HCT116 (cell line): ENCODE results near the gene GIMAP5. TPM values are rescaled to one million over a fixed set of nuclear protein-coding genes. Genes with fewer than 3 reads are reported as not detected.

Experiments
- ATAC-seq: fragments of 200-7000 bp; cut with Tn5 transposase; 2 replicates; pipeline ENCODE4 v1.9.1; 2020; ENCODE audit warnings: mild to moderate bottlenecking, moderate library complexity
- BruUV-seq: library from RNA; stranded (reverse); fragments of 400-500 nt; replicated peaks from 2 replicates; lab custom pipeline; 2021; lab: Mats Ljungman, UMichigan
- CTCF ChIA-PET: fragments of 300-600 bp; sonication (Branson Sonifier 250); formaldehyde crosslinking; loops from one replicate; lab custom pipeline; 2021; ENCODE audit warnings: antibody characterized with exemption; lab: Charles Lee
- POLR2A ChIA-PET: fragments of 300-600, 350-600 bp; sonication (Branson Sonifier 250); formaldehyde crosslinking; loops from one replicate; lab custom pipeline; 2021; ENCODE audit warnings: antibody characterized with exemption; lab: Charles Lee
- RAD21 ChIA-PET, 2 experiments: fragments of 300-600 bp; sonication (Branson Sonifier 250); formaldehyde crosslinking; loops; one replicate each; lab custom pipeline; 2023; ENCODE audit warnings: low total read pairs in 2 of 2; ENCODE audit not compliant: uncharacterized antibody in 2 of 2, unreplicated experiment in 2 of 2, low non-redundant PET in 1 of 2; lab: Charles Lee
- DNase-seq: peaks from one replicate; pipeline ENCODE4 v3.0.0-alpha.2; 2010; ENCODE audit warnings: low read depth, low spot score
- H2AFZ ChIP-seq: fragments of 200-600 bp; shearing (Covaris generic), sonication (generic); 2 replicates; pipeline ENCODE4 v1.6.1; 2017; ENCODE audit warnings: low read depth, mixed run types, mixed read lengths, antibody characterized with exemption, low read length; ENCODE audit not compliant: poor library complexity, severe bottlenecking
- H3K27ac ChIP-seq: 2 replicates; pipeline ENCODE4 v1.5.1; 2012; ENCODE audit warnings: low read depth, low read length
- H3K27me3 ChIP-seq: fragments of 200-600 bp; sonication (generic); 2 replicates; pipeline ENCODE4 v1.6.1; 2016; ENCODE audit warnings: mixed run types, low read length, mixed read lengths; ENCODE audit not compliant: insufficient read depth
- H3K36me3 ChIP-seq, 2 experiments: fragments of 200-500 bp in 1 of 2; fragments of 200-600 bp in 1 of 2; sonication (Bioruptor generic) in 1 of 2; sonication (generic) in 1 of 2; 2 replicates each; pipeline versions ENCODE4 v1.5.1 to v1.6.1; 2014 to 2016; ENCODE audit warnings: low read length in 2 of 2, inconsistent platforms in 1 of 2, mixed read lengths in 1 of 2, mixed run types in 1 of 2; ENCODE audit not compliant: insufficient read depth in 2 of 2, control insufficient read depth in 1 of 2
- H3K4me1 ChIP-seq, 2 experiments: fragments of 200-600 bp in 1 of 2; sonication (generic) in 1 of 2; 2 replicates each; pipeline versions ENCODE4 v1.5.1 to v1.6.1; 2012 to 2017; ENCODE audit warnings: low read length in 2 of 2, inconsistent platforms in 1 of 2, mild to moderate bottlenecking in 1 of 2, mixed read lengths in 1 of 2, mixed run types in 1 of 2, moderate library complexity in 1 of 2; ENCODE audit not compliant: insufficient read depth in 2 of 2, control insufficient read depth in 1 of 2
- H3K4me2 ChIP-seq: fragments of 200-600 bp; sonication (generic); 2 replicates; pipeline ENCODE4 v1.6.1; 2017; ENCODE audit warnings: mixed run types, low read length, mixed read lengths
- H3K4me3 ChIP-seq, 2 experiments: fragments of 200-600 bp in 1 of 2; sonication (generic) in 1 of 2; replicated peaks in 1 of 2; 2 replicates each; pipeline ENCODE4 v1.5.1; 2011 to 2016; ENCODE audit warnings: low read length in 2 of 2, control low read depth in 1 of 2, low read depth in 1 of 2, mild to moderate bottlenecking in 1 of 2, mixed read lengths in 1 of 2, mixed run types in 1 of 2
- H3K79me2 ChIP-seq: fragments of 200-600 bp; sonication (generic); 2 replicates; pipeline ENCODE4 v1.6.1; 2017; ENCODE audit warnings: mild to moderate bottlenecking, mixed run types, low read length, moderate library complexity, mixed read lengths; ENCODE audit not compliant: insufficient read depth
- H3K9ac ChIP-seq: fragments of 200-600 bp; sonication (generic); 2 replicates; pipeline ENCODE4 v1.6.1; 2016; ENCODE audit warnings: low read length, mixed read lengths
- H3K9me2 ChIP-seq: fragments of 200-600 bp; sonication (generic), shearing (Covaris generic); 2 replicates; pipeline ENCODE4 v1.6.1; 2017; ENCODE audit warnings: mixed run types, mild to moderate bottlenecking, moderate library complexity; ENCODE audit not compliant: insufficient read depth
- H3K9me3 ChIP-seq, 2 experiments: fragments of 200-500 bp in 1 of 2; fragments of 200-600 bp in 1 of 2; sonication (Bioruptor generic) in 1 of 2; sonication (generic) in 1 of 2; 2 replicates each; pipeline ENCODE4 v1.6.1; 2014 to 2017; ENCODE audit warnings: low read length in 2 of 2, mixed read lengths in 2 of 2, inconsistent platforms in 1 of 2, low read depth in 1 of 2, mild to moderate bottlenecking in 1 of 2, mixed run types in 1 of 2, moderate library complexity in 1 of 2; ENCODE audit not compliant: control insufficient read depth in 1 of 2, insufficient read depth in 1 of 2
- H4K20me1 ChIP-seq: fragments of 200-600 bp; sonication (generic), shearing (Covaris generic); 2 replicates; pipeline ENCODE4 v1.6.1; 2017; ENCODE audit warnings: mixed run types, mild to moderate bottlenecking, moderate library complexity; ENCODE audit not compliant: insufficient read depth
- EGR1 ChIP-seq: IDR thresholded peaks from 2 replicates; pipeline ENCODE4 v1.6.1; 2012; ENCODE audit warnings: low read depth
- ELF1 ChIP-seq: IDR thresholded peaks from 2 replicates; pipeline ENCODE4 v1.6.1; 2012; ENCODE audit warnings: low read depth, borderline replicate concordance
- EZH2phosphoT487 ChIP-seq: fragments of 200-600 bp; IDR thresholded peaks from 2 replicates; pipeline ENCODE4 v1.6.1; 2018; ENCODE audit warnings: antibody characterized with exemption, borderline replicate concordance
- JUND ChIP-seq: IDR thresholded peaks from 2 replicates; pipeline ENCODE4 v1.6.1; 2012
- SIN3A ChIP-seq: IDR thresholded peaks from 2 replicates; pipeline ENCODE4 v1.6.1; 2012; ENCODE audit warnings: low read depth
- SP1 ChIP-seq: IDR thresholded peaks from 2 replicates; pipeline ENCODE4 v1.6.1; 2012; ENCODE audit warnings: low read depth
- SRF ChIP-seq: IDR thresholded peaks from 2 replicates; pipeline ENCODE4 v1.6.1; 2012; ENCODE audit warnings: low read depth
- TCF7L2 ChIP-seq: IDR thresholded peaks from 2 replicates; pipeline ENCODE4 v1.7.0; 2011; ENCODE audit warnings: borderline replicate concordance, inconsistent platforms; ENCODE audit not compliant: insufficient read depth, insufficient read length; ENCODE audit errors: extremely low read depth
- YY1 ChIP-seq: IDR thresholded peaks from 2 replicates; pipeline ENCODE4 v1.6.1; 2011; ENCODE audit warnings: low read length, low read depth, moderate library complexity, mild to moderate bottlenecking; ENCODE audit not compliant: insufficient replicate concordance; ENCODE audit errors: extremely low read depth
- ZNF274 ChIP-seq: fragments of 200-500 bp; sonication (Bioruptor generic); IDR thresholded peaks from 2 replicates; pipeline ENCODE4 v1.6.1; 2014; ENCODE audit warnings: mild to moderate bottlenecking, low read depth, low read length, inconsistent platforms
- intact Hi-C: fragments of 100-400 bp; cut with micrococcal nuclease; formaldehyde crosslinking; loops from 2 replicates; pipeline ENCODE4 v1.10.0; 2022
- total RNA-seq: library from RNA; stranded (reverse); gene quantifications from one replicate; pipeline ENCODE4 v1.2.1, GENCODE V29; 2021; ENCODE audit not compliant: unreplicated experiment
- TF ChIP-seq, protein P1 (sequence below): IDR thresholded peaks from 2 replicates; pipeline ENCODE4 v1.6.1; 2012; ENCODE audit warnings: low read depth
- TF ChIP-seq, protein P2 (sequence below): IDR thresholded peaks from 2 replicates; pipeline ENCODE4 v1.6.1; 2011; ENCODE audit warnings: mild to moderate bottlenecking, low read length, moderate library complexity; ENCODE audit not compliant: insufficient replicate concordance; ENCODE audit errors: extremely low read depth
- TF ChIP-seq, protein P3 (sequence below), 3 experiments: fragments of 200-600 bp in 1 of 3; sonication (generic) in 1 of 3; IDR thresholded peaks in 2 of 3; conservative IDR thresholded peaks in 1 of 3; 2 replicates each; pipeline ENCODE4 v1.5.1; 2012 to 2017; ENCODE audit warnings: low read depth in 2 of 3, low read length in 2 of 3, antibody characterized with exemption in 1 of 3, borderline replicate concordance in 1 of 3, control low read depth in 1 of 3, mild to moderate bottlenecking in 1 of 3, mixed read lengths in 1 of 3, mixed run types in 1 of 3, moderate library complexity in 1 of 3; ENCODE audit not compliant: insufficient read depth in 1 of 3
- TF ChIP-seq, protein P4 (sequence below): IDR thresholded peaks from 2 replicates; pipeline ENCODE4 v1.6.1; 2012

Gene GIMAP5
- total RNA-seq, 1 experiment from 2014 or later, result 0.57 TPM

DNA sequence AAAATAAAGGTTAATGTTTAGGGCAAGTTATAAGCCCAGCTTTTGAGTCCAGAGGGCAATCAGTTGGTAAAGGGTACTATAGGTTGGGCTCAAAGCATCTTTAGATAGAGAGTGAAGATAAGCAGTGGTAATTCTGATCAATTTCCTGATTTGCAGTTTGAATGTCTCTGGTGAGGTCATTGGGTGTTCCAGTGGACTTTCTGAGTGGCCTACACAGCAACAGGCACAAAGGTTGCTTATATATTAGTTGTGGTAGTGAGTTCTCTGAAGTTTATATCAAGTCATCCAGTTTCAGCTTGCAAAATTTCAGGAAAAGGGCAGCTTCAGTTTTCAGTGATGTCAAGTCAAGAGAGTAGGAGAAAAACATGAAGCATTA lies 29.1 kb downstream of the GIMAP5 start:
- ChIA-PET POLR2A (no interaction called here), CTCF (no interaction called here), RAD21 (no interaction called here)
- Histone ChIP-seq H3K4me2 (no peak overlapping the region), H3K79me2 (no peaks in the 10 kb centered on the region), H3K9me3 (no peaks in the 10 kb centered on the region), H3K9me2 (no peaks in the 10 kb centered on the region), H3K9ac (no peak overlapping the region), H3K36me3 (no peaks in the 10 kb centered on the region), H4K20me1 (no peaks in the 10 kb centered on the region), H3K27ac (no peak overlapping the region), H2AFZ (no peak overlapping the region), H3K27me3 (peaks cover 12% of the 10 kb centered on the region; the same call in 1 of the 2 replicates), H3K4me1 (no peaks in the 10 kb centered on the region), H3K4me3 (no peak overlapping the region)
- intact Hi-C loops, result no loop called here
- DNase-seq (no peak), ATAC-seq (no peak)
- no TSS peak for BruUV-seq
- TF ChIP-seq, protein P1, sequence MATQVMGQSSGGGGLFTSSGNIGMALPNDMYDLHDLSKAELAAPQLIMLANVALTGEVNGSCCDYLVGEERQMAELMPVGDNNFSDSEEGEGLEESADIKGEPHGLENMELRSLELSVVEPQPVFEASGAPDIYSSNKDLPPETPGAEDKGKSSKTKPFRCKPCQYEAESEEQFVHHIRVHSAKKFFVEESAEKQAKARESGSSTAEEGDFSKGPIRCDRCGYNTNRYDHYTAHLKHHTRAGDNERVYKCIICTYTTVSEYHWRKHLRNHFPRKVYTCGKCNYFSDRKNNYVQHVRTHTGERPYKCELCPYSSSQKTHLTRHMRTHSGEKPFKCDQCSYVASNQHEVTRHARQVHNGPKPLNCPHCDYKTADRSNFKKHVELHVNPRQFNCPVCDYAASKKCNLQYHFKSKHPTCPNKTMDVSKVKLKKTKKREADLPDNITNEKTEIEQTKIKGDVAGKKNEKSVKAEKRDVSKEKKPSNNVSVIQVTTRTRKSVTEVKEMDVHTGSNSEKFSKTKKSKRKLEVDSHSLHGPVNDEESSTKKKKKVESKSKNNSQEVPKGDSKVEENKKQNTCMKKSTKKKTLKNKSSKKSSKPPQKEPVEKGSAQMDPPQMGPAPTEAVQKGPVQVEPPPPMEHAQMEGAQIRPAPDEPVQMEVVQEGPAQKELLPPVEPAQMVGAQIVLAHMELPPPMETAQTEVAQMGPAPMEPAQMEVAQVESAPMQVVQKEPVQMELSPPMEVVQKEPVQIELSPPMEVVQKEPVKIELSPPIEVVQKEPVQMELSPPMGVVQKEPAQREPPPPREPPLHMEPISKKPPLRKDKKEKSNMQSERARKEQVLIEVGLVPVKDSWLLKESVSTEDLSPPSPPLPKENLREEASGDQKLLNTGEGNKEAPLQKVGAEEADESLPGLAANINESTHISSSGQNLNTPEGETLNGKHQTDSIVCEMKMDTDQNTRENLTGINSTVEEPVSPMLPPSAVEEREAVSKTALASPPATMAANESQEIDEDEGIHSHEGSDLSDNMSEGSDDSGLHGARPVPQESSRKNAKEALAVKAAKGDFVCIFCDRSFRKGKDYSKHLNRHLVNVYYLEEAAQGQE, result no peak
- TF ChIP-seq SP1 (no peak), YY1 (no peak), EGR1 (no peak), SIN3A (no peak), TCF7L2 (no peak), ELF1 (no peak), ZNF274 (no peak), EZH2phosphoT487 (no peak), SRF (no peak), JUND (no peak)
- TF ChIP-seq, protein P2, sequence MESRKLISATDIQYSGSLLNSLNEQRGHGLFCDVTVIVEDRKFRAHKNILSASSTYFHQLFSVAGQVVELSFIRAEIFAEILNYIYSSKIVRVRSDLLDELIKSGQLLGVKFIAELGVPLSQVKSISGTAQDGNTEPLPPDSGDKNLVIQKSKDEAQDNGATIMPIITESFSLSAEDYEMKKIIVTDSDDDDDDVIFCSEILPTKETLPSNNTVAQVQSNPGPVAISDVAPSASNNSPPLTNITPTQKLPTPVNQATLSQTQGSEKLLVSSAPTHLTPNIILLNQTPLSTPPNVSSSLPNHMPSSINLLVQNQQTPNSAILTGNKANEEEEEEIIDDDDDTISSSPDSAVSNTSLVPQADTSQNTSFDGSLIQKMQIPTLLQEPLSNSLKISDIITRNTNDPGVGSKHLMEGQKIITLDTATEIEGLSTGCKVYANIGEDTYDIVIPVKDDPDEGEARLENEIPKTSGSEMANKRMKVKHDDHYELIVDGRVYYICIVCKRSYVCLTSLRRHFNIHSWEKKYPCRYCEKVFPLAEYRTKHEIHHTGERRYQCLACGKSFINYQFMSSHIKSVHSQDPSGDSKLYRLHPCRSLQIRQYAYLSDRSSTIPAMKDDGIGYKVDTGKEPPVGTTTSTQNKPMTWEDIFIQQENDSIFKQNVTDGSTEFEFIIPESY, result no peak
- TF ChIP-seq, protein P3, sequence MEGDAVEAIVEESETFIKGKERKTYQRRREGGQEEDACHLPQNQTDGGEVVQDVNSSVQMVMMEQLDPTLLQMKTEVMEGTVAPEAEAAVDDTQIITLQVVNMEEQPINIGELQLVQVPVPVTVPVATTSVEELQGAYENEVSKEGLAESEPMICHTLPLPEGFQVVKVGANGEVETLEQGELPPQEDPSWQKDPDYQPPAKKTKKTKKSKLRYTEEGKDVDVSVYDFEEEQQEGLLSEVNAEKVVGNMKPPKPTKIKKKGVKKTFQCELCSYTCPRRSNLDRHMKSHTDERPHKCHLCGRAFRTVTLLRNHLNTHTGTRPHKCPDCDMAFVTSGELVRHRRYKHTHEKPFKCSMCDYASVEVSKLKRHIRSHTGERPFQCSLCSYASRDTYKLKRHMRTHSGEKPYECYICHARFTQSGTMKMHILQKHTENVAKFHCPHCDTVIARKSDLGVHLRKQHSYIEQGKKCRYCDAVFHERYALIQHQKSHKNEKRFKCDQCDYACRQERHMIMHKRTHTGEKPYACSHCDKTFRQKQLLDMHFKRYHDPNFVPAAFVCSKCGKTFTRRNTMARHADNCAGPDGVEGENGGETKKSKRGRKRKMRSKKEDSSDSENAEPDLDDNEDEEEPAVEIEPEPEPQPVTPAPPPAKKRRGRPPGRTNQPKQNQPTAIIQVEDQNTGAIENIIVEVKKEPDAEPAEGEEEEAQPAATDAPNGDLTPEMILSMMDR (IDR thresholded peaks at IDR 0.05 in 2 of 3, conservative IDR thresholded peaks at IDR 0.05 in 1 of 3; ENCODE audit: borderline replicate concordance in 1 of 3, insufficient read depth in 1 of 3, low read depth in 2 of 3, low read length in 2 of 3), result no peak
- TF ChIP-seq, protein P4, sequence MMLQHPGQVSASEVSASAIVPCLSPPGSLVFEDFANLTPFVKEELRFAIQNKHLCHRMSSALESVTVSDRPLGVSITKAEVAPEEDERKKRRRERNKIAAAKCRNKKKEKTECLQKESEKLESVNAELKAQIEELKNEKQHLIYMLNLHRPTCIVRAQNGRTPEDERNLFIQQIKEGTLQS, result no peak
